ENCODE data around the gene CYS1. TPM values are rescaled to one million over a fixed set of nuclear protein-coding genes. Genes with fewer than 3 reads are reported as not detected.
A peak's percentile ranks its signal among the peaks of the same experiment; 100 is the strongest.

CYS1 gene
- total and polyA plus RNA-seq, 2 of the 13 experiments (the other 11 are each of a cell fraction or from before 2014, with no cell fraction given) = 0.04 TPM; not detected in 1

DNA sequence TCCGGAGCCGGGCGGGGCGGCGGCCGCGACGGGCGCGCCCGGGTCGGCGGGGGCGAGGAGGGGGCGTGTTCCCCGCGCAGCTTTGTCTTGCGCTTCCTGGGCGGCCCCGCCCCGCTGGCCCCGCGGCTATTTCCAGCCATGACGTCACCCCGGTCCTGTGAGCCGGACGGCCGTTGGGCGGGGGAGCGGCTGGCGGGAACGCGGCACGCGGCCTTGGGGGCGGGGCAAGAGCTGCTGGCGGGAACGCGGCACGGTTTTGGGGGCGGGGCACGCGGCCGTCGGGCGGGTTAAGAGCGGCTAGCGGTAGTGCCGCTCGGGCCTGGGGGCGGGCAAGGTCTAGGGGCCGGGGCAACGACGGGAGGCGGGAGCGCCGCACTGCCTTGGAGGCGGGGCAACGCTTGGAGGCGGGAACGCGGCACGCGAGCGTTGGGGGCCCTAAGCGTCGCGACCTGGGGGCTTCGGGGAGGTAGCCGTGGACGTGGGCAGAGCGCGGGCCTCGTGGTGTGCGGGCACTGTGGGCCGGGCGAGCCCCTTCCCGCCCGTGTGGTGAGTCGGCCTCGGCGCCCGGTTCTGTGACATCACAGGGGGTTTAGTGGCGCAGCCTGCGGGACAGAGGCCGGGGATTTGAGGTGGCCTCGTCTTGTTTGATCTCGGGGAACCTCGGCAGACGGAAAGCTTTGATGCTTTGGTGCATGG lies 36.2 kb downstream of the CYS1 start (continued):
- no peak for TF ChIP-seq ELF4 (CRISPR knock-in tag; IDR thresholded peaks at IDR 0.05; ENCODE audit: borderline replicate concordance)
- TF ChIP-seq SATB2 (CRISPR knock-in tag; IDR thresholded peaks at IDR 0.05) = no peak
- TF ChIP-seq, protein P1, sequence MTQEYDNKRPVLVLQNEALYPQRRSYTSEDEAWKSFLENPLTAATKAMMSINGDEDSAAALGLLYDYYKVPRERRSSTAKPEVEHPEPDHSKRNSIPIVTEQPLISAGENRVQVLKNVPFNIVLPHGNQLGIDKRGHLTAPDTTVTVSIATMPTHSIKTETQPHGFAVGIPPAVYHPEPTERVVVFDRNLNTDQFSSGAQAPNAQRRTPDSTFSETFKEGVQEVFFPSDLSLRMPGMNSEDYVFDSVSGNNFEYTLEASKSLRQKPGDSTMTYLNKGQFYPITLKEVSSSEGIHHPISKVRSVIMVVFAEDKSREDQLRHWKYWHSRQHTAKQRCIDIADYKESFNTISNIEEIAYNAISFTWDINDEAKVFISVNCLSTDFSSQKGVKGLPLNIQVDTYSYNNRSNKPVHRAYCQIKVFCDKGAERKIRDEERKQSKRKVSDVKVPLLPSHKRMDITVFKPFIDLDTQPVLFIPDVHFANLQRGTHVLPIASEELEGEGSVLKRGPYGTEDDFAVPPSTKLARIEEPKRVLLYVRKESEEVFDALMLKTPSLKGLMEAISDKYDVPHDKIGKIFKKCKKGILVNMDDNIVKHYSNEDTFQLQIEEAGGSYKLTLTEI (CRISPR knock-in tag; conservative IDR thresholded peaks at IDR 0.05) = no peak
- no peak for TF ChIP-seq ZNF251 (CRISPR knock-in tag; IDR thresholded peaks at IDR 0.05)
- TF ChIP-seq MATR3 (CRISPR knock-in tag; IDR thresholded peaks at IDR 0.05) = no peak
- peak; percentile 91; the same call in 1 of the 2 replicates for TF ChIP-seq ZNF749 (CRISPR knock-in tag; IDR thresholded peaks at IDR 0.05; ENCODE audit: borderline replicate concordance)
- no peak for TF ChIP-seq ZNF883 (CRISPR knock-in tag; IDR thresholded peaks at IDR 0.05; ENCODE audit: not compliant biosample characterization)
- TF ChIP-seq ZBTB8A (CRISPR knock-in tag; IDR thresholded peaks at IDR 0.05; ENCODE audit: borderline replicate concordance, low read depth) = no peak
- 0 out of 2 replicates have a peak, but pooled peaks have one; percentile 50 for TF ChIP-seq KLF6 (CRISPR knock-in tag; IDR thresholded peaks at IDR 0.05)
- TF ChIP-seq ATF1 (CRISPR knock-in tag; IDR thresholded peaks at IDR 0.05) = no peak
- TF ChIP-seq SCMH1 (CRISPR knock-in tag; IDR thresholded peaks at IDR 0.05; ENCODE audit: borderline replicate concordance) = no peak
- TF ChIP-seq, protein P2, sequence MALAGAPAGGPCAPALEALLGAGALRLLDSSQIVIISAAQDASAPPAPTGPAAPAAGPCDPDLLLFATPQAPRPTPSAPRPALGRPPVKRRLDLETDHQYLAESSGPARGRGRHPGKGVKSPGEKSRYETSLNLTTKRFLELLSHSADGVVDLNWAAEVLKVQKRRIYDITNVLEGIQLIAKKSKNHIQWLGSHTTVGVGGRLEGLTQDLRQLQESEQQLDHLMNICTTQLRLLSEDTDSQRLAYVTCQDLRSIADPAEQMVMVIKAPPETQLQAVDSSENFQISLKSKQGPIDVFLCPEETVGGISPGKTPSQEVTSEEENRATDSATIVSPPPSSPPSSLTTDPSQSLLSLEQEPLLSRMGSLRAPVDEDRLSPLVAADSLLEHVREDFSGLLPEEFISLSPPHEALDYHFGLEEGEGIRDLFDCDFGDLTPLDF (CRISPR knock-in tag; IDR thresholded peaks at IDR 0.05) = peak; percentile 73
- TF ChIP-seq SMARCE1 (IDR thresholded peaks at IDR 0.05; ENCODE audit: borderline replicate concordance) = no peak
- TF ChIP-seq ZNF33B (CRISPR knock-in tag; IDR thresholded peaks at IDR 0.05) = no peak
- TF ChIP-seq, protein P3, sequence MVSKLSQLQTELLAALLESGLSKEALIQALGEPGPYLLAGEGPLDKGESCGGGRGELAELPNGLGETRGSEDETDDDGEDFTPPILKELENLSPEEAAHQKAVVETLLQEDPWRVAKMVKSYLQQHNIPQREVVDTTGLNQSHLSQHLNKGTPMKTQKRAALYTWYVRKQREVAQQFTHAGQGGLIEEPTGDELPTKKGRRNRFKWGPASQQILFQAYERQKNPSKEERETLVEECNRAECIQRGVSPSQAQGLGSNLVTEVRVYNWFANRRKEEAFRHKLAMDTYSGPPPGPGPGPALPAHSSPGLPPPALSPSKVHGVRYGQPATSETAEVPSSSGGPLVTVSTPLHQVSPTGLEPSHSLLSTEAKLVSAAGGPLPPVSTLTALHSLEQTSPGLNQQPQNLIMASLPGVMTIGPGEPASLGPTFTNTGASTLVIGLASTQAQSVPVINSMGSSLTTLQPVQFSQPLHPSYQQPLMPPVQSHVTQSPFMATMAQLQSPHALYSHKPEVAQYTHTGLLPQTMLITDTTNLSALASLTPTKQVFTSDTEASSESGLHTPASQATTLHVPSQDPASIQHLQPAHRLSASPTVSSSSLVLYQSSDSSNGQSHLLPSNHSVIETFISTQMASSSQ (IDR thresholded peaks at IDR 0.05; ENCODE audit: low read depth) = no peak
- TF ChIP-seq, protein P3 (CRISPR knock-in tag; IDR thresholded peaks at IDR 0.05; ENCODE audit: borderline replicate concordance) = no peak
- no peak for TF ChIP-seq CBX2 (IDR thresholded peaks at IDR 0.05; ENCODE audit: low read depth, low read length)
- 0 out of 2 replicates have a peak, but pooled peaks have one; percentile 47 for TF ChIP-seq CBX2 (CRISPR knock-in tag; IDR thresholded peaks at IDR 0.05; ENCODE audit: low read depth)
- no peak for TF ChIP-seq TRIM24 (CRISPR knock-in tag; IDR thresholded peaks at IDR 0.05)
- TF ChIP-seq ATF7 (IDR thresholded peaks at IDR 0.05) = peak; percentile 86
- peak; percentile 98 for TF ChIP-seq ATF7 (CRISPR knock-in tag; IDR thresholded peaks at IDR 0.05)
- no peak for TF ChIP-seq ZNF572 (CRISPR knock-in tag; IDR thresholded peaks at IDR 0.05)
- no peak for TF ChIP-seq AGO1 (IDR thresholded peaks at IDR 0.05; ENCODE audit: low read depth, low read length, poor library complexity, severe bottlenecking)
- TF ChIP-seq U2AF1 (optimal IDR thresholded peaks at IDR 0.05; ENCODE audit: low read depth, low read length) = no peak
- no peak for TF ChIP-seq THYN1 (CRISPR knock-in tag; IDR thresholded peaks at IDR 0.05; ENCODE audit: borderline replicate concordance, low read depth)

Measured in HepG2 (cell line).